NK-92 treated with Interleukin-12 subunit alpha and Interleukin-12 subunit beta, amount 100 ng/mL, for 24 hours (cell line): ENCODE data around the gene ZNF554.
"Not testable (repeated sequence)": the region's sequence is repeated elsewhere in the genome, so short reads cannot be mapped to it uniquely, and the experiment has no call there.

Experiments used
- DNase-seq: peaks from one replicate; lab custom pipeline; 2025; lab: John Stamatoyannopoulos, UW

Gene ZNF554

DNA sequence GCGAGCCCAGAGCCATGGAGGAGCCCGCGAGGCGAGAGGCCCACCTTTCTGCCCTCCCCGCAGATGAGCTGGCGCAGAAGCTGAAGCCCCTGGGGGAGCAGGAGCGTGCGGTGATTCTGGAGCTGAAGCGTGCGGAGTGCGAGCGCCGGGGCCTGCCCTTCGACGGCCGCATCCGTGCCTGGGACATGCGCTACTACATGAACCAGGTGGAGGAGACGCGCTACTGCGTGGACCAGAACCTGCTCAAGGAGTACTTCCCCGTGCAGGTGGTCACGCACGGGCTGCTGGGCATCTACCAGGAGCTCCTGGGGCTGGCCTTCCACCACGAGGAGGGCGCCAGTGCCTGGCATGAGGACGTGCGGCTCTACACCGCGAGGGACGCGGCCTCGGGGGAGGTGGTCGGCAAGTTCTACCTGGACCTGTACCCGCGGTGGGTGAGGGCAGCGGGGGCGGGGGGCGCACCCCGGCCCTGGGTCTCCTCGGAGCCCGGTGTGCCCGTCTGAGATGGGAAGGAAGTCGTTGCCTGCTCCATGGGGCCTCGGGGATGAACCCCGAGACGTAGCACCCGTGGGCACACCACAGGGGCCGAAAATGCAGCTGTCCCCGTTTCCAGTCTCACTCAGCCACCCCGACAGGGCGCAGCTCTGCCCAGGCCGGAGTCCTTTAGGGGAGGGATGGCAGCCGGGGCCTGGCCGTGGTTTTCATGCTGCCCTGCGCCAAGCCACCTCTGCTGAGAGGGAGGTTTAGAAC lies 12.1 kb upstream of the ZNF554 start:
- DNase-seq, result no peak

DNA sequence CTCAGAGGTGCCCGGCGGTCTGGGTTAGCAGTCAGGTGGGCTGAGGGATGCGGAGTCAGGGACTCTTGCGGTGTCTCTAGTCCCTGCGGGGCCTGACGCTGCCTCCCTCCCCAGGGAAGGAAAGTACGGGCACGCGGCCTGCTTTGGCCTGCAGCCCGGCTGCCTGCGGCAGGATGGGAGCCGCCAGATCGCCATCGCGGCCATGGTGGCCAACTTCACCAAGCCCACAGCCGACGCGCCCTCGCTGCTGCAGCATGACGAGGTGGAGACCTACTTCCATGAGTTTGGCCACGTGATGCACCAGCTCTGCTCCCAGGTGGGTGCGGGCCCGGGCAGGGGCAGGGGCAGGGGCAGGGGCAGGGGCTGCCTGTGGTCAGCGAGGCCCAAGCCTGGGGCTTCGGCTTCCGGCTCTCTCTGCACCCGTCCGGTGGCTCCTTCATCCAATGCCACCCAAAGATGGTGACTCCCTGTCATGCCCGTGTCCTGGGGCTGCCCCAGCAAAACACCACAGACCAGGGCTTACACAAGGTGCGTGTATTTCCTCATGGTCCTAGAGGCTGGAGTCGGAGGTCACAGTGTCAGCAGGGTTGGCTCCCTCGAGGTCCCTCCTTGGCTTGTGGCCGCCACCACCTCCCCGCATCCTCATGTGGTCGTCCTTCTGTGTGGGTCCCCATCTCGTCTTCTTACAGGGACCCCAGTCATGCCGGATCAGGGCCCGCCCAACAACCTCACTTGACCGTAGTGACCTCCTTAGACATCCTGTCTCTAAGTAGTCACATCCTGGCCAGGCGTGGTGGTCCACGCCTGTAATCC lies 11.3 kb upstream of the ZNF554 start:
- DNase-seq, result no peak

DNA sequence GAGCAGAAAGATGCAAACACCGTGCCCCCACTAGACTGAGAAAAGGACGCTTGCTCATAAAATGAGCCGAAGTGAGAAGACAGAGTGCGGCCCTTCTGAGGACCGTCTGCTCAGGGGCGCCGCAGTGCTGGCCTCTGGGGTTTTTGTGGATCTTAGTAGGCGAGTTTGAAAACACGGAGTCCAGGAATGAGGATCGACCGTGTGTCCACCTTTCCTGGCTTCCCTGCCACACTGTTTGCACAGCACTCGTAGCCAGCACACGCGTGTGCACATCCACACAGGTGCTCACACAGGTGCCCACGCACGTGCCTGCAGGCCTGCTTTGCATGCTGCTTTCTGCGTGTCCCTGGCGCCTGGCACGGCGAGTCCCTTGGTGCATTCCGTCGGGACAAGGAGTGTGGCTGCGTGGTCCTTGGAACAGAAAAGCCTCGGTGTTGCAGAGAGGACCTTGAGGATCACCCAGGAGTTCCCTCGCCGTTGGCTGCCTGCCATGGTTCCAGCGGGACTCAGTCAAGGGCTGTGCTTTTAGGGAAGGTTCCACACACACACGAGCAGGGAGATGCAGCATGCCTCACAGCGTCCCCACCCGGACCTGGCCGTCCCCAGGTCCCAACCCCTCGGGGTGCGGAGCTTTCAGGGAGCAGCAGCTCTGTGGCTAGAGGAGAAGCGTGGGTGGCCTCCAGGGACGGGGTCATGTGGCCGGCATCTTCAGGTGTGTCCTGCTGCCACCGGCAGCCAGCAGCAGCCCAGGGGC lies 10.1 kb upstream of the ZNF554 start:
- DNase-seq, result no peak

DNA sequence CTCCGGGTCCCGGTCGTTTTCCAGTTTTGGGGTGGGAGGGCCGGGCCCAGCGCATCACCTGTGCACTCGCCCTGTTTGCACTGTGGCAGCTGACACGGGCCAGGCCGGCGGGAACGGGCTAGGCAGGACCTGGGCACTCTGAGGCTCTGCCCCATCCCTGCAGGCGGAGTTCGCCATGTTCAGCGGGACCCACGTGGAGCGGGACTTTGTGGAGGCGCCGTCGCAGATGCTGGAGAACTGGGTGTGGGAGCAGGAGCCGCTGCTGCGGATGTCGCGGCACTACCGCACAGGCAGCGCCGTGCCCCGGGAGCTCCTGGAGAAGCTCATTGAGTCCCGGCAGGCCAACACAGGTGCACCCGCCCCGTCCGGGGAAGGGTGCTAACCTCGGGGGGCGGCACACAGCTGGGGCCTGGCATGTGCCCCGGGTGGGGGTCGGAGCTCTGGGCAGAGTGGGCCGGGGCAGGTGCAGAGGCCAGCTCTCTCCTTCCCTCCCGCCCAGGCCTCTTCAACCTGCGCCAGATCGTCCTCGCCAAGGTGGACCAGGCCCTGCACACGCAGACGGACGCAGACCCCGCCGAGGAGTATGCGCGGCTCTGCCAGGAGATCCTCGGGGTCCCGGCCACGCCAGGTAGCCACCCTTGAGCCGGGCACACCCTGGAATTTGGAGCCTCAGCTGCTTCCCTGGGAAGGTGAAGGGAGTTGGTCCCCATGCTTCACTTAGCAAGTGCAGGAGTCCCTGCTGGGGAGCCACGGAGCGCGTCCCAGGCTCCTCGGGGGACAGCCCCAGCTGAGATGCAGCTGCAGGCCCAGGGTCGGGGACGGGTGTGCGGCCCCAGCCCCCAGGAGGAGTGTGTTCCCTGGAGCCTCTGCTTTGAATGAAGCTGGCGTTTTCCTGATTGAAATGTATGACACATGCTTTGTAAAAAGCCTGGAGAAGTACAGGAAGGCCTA lies 9.3 kb upstream of the ZNF554 start:
- DNase-seq, result no peak

DNA sequence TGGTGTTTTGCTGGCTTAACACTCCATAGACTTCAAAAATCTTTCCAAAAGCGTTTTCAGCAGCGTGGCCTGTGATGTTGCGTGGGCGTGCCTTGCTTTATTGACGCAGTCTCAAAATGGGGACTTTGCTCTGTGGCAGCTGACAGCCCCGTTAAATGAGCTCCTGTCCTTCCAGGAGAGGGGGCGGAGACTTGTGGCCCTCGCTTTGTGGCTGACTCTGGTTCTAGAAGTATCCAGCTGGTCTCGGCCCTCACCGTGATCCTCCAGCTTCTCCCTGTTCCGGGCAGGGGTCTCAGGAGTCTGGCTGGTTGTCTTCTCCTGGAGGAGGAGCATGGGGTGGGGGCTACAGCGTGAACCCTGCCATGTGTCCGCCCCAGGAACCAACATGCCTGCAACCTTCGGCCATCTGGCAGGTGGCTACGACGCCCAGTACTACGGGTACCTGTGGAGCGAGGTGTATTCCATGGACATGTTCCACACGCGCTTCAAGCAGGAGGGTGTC lies 8.4 kb upstream of the ZNF554 start:
- no peak for DNase-seq

DNA sequence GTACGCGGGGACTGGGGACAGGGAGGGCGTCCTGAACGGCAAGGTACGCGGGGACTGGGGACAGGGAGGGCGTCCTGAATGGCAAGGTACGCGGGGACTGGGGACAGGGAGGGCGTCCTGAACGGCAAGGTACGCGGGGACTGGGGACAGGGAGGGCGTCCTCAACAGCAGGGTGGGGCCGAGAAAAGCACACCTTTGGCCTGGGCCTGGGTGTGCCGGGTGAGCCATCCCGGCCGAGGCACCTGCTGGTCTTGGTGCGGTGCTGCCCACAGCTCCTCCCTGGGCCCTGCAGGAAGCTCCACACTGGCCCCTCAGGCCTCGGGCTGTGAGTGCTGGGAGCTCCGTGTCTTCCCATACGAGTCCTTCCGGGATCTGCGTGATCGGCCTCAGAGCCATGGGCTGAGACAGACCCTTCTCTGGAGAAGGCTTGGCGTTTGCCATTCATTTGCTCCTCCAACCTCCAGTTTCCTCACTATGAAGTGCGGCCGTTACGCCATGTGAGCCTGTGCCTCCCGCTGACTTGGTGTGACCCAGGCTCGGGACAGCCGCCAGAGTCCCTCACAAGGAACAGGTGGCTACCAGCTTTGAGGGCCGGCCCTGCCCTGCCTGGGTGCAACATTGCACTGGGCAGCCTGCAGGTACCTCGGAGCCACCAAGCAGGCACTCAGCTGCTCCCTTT lies 7.8 kb upstream of the ZNF554 start:
- no peak for DNase-seq

DNA sequence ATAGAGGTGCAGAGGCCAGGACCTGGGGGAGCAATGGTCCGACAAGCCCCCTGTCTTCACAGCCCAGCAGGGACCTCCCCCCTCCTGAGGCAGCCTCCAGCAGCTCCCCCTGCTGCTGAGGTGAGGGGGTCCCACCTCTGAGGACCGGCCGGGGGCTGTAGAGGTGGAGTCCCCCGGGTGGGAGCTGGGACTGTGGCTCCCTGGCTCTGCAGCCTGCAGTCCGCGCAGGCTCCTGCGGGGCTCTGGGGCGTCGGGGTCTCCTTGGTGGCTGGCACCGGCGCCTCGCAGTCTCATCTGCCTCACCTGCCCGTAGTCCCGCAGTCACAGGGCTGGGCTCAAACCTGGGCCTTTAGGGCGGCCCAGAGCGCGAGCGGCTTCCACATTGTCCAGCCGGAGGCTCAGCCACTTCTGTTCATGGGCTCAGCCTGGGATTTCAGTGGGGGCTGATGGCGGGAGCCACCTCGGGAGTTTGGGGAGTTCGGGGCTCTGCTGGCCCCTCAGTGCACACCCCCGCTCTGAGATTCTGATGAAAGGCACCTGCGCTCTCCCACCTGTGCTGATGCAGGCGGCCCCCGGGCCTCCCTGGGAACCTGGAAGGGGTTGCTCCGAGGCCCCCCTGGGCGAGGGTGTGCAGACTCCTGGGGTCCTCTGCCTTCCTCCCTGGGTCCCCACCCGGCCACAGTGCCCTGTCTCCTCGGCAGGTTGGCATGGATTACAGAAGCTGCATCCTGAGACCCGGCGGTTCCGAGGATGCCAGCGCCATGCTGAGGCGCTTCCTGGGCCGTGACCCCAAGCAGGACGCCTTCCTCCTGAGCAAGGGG lies 7.0 kb upstream of the ZNF554 start:
- DNase-seq, result no peak

DNA sequence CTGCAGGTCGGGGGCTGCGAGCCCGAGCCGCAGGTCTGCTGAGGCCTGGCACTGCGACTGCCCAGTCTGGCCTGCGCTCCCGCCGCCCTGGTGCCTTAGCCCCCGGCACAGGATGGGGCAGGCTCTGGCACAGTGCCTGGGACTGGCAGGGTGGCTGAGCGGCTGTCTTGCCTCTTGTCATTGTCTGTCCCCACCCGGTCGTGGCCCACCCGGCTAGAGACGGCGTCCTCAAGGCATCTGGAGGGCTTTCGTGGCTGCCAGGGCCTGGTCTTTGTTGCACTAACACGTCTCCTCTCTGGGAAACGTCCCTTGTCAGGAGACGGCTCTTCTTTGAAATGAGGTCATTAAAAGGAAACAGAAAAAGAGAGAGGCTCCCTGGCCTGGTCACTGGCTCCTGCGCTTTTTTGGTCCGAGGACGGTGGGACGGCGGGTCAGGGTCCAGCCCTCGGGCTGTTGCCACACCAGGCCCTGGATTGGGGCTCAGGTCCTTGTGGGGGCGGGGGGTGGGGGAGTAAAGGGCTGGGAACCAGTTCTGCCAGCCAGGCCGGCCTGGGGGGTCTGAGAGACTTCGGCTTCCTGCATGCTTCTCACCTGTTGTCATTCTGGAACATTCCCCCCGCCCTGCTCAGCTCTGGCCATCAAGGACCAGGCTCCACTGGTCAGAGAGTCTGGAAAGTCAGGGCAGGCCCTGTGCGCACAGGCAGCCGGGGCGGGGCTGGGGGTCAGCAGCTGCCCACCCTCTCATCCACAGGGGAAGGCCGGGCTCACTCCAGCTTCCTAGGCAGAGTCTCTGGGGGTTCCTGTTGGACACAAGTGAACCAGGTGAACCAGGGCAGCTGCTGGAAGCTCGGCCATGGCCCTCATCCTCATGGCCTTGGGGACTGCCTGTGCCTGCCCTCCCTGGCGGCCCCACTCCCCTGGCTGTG lies 6.2 kb upstream of the ZNF554 start:
- no peak for DNase-seq

DNA sequence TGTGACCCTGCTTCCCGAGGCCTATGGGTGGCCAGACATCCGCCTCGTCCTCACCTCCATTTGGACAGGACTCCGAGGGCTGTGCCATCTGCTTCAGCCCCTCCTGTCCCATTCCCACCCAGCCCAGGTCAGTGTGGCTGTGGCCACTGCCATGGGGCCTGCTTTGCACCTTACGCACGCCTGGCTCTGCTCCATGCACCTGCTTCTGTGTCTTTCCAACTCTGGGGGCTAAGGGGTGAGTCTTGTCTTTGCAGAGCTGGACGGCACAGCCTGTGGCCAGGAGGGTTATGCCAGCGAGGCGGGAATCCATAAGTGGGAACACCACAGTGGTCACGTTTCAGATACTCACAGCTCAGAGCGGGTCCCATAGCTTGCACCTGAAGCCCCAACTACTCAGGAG lies 5.2 kb upstream of the ZNF554 start:
- no peak for DNase-seq

DNA sequence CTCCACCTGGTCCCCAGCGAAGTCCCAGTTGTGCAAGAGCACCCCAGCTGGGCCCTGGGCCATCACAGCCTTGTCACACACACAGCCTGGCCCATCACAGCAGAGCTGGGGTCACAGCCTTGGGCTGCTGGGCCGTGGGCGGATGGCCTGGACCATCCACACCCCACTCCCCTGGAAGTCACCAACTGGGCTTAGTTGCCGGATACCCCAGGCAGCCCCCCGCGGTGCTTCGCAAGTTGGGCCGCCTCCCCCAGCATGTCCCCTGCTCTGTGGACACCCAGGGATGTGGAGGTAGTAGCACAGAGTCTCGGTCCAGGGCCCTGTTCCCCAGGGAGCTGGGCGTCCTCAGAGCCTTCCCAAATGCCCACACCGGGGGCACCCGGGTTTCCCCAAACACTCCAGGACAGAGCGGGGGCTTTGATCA lies 4.5 kb upstream of the ZNF554 start:
- DNase-seq, result no peak

DNA sequence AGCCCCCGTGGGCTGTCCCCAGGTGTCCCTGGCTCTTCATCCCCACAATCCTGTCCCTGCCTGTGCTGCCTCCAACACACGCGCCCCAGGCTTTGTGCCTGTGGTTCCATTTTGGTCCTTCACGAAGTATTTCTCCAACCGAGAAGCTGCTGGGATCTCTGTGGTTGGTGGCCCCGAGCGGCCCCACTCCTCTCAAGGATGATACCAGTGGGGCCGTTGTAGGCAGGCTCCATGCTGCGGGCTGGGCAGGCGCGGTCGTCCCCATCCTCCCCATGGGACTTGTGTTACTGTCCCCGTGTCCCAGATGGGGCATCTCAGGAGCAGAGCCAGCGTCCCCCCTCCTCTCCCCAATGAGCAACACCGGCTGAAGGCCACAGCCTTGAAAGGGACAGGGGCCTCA lies 3.7 kb upstream of the ZNF554 start:
- no peak for DNase-seq

DNA sequence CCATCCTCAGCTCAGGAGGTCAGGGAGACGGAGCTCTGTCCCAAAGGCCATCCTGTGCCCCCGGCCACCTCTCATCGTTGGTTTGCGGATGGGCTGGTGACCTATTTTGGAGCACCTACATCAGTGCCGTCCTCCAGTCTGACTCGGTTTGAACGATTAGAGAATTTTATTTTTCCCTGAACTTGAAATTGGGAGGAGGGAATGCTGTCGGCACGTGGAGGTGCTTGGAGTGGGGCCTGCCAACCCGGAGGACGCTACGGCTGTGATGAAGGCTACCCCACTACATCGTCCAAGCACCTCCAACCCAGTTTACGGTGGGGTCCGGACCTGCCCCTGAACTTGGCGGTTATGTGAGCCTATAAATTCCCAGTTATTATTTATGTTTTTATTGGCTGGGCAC lies 3.0 kb upstream of the ZNF554 start:
- DNase-seq, result no peak

DNA sequence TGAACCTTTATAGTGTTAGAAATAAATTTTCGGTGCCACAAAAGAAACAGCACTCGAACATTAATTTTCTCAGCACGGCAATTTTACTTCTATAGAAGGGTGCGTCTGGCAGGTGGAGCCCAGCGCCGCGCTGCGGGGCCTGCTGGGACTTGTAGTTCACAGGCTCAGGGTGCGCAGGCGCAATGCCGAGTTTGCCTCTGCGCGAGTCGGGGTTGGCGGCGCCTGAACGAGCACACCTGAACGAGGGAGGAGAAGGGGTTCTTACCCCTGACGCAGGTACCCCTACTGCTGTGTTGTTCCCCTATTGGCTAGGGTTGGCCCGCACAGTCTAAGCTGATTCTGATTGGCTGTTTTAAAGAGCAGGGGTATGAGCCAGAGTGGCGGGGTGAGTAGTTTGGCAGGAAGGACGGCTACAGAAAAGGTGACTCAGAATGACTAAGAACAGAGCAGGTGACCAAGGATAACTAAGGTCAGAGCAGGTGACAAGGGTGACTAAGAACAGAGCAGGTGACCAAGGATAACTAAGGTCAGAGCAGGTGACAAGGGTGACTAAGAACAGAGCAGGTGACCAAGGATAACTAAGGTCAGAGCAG lies 2.3 kb upstream of the ZNF554 start:
- DNase-seq, result not testable (repeated sequence)

DNA sequence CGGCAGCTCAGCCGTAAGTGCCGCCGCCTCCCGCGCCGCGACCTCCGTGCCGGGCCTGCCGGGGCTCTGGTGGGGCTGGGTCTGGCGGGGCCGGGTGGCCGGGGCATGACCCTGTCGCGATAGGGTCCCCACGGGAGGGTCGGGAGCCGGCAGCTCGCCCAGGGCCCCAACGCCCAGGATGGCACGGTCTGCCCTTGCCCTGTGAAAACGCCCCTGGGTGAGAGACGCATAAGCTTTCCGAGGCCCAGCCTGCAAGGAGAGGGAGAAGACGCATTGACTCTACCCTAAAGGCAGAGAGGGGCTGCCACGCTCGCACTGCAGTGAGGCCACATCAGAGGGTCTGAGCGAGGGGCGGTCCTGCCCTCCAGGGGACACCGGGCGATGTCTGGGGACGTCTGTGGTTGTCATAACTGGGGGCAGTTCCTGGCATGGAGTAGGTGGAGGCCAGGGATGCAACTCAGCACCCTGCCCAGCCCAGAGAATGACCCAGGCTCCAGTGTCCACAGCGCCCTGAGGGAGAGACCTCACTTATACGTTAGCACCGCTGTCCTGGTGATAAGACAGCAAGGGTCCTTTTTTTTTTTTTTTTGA lies 539 bp downstream of the ZNF554 start:
- no peak for DNase-seq

DNA sequence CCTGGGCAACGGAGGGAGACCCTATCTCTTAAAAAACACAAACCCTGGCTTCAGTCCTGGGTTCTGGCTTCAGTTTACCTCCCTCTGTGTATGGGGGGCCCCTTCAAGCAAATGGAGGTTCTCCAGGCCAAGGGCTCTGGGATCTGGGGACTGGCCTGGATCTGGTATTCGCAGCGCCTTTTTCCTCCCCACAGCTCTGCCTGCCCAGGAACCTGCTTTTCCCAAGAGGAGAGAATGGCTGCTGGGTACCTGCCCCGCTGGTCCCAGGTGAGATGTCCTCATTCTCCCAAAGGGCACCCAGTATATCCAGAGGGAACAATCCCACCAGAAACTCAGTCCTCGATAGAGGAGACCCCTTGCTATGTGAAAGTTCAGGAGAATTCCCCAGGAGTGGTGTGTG lies 3.2 kb downstream of the ZNF554 start:
- DNase-seq, result no peak

DNA sequence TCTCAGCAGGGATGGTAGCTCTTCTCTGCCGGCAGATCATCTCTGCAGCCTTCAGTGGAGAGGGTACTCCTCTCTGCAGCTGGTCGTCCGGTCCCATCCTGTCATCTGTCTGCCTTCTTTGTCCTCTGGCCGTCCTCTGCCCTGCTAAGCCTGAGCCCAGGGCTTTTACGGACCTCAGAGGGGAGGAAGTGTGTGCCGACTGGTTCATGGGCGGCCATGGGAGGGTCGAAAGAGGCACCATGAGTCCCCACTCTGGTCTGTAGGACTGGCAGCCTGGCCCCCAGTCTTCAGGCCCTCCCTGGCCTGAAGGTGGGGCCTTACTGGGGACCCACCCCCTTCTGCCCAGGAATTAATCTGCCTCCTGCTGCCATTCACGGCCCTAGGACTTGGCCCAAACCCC lies 4.0 kb downstream of the ZNF554 start:
- no peak for DNase-seq

DNA sequence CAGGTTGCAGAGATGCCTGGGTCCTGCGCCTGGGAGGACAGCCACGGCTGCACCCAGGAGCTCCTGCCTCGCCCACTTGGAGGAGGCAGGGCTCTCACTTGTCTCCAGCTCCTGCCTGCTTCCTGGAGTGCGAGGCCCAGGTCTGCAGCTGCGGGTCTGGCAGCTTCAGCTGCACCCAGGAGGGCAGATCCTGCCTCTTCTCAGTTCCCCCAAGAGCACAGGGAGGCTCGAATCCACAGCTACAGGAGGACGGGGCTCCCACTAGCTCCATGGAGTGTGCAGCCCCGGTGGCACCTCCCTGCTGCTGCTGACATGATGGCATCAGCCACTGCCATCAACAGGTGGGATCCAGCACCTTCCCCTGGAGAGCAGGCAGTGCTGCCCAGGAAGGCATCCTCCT lies 4.5 kb downstream of the ZNF554 start:
- DNase-seq, result no peak

DNA sequence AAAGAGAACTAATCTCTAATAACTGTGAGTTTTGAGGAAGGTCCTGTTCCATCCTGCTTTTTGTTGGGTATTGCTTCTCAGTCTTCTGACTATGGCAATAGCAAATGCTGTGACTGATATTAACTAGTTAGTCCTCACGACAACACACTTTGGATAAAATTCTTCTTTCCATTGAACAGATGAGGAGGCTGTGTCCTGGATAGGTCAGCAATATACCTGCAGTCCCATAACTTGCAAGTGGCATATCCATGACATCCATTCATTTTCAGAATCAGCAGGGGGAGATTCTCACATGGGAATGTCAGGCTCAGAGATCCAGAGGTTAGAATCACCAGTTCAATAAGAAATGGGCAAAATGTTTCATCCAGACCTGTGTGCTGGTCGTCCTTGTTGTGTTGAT lies 7.4 kb downstream of the ZNF554 start:
- DNase-seq, result no peak
